Activated CD4-positive, alpha-beta memory T cell treated with anti-CD3 and anti-CD28 coated beads, Interleukin-2, amount 10 ng/mL, durations not matched to agents 7 days and 5 days (primary cell): ENCODE measurements around the gene ULK3. TPM values are rescaled to one million over a fixed set of nuclear protein-coding genes. Genes with fewer than 3 reads are reported as not detected.

Source experiments
- CTCF ChIA-PET: fragments of 350-600 bp; sonication (Branson Sonifier 250); formaldehyde crosslinking; loops from one replicate; lab custom pipeline; 2021; ENCODE audit warnings: antibody characterized with exemption, inconsistent platforms; lab: Charles Lee
- POLR2A ChIA-PET: fragments of 350-600 bp; sonication (Branson Sonifier 250); formaldehyde crosslinking; loops from one replicate; lab custom pipeline; 2021; ENCODE audit warnings: antibody characterized with exemption; lab: Charles Lee
- DNase-seq: peaks from one replicate; pipeline ENCODE4 v3.0.0-alpha.2; 2020
- H3K27ac Mint-ChIP-seq: one replicate; pipeline ENCODE4 v1.8.0; 2021; ENCODE audit warnings: mild to moderate bottlenecking, mixed read lengths
- H3K27me3 Mint-ChIP-seq: one replicate; pipeline ENCODE4 v1.8.0; 2021; ENCODE audit warnings: mixed read lengths
- H3K36me3 Mint-ChIP-seq: one replicate; pipeline ENCODE4 v1.8.0; 2021; ENCODE audit warnings: low read depth, mixed read lengths
- H3K4me1 Mint-ChIP-seq: one replicate; pipeline ENCODE4 v1.8.0; 2021; ENCODE audit warnings: mixed read lengths
- H3K4me3 Mint-ChIP-seq: one replicate; pipeline ENCODE4 v1.8.0; 2021; ENCODE audit warnings: mild to moderate bottlenecking, mixed read lengths
- H3K9me3 Mint-ChIP-seq: one replicate; pipeline ENCODE4 v1.8.0; 2021; ENCODE audit warnings: mixed read lengths
- total RNA-seq, 2 experiments: library from RNA; stranded (reverse); gene quantifications; one replicate each; pipeline ENCODE4 v1.2.3, GENCODE V29; 2021

Gene ULK3
- total RNA-seq, 2 experiments from 2014 or later: 74.9 to 84.2 TPM

DNA sequence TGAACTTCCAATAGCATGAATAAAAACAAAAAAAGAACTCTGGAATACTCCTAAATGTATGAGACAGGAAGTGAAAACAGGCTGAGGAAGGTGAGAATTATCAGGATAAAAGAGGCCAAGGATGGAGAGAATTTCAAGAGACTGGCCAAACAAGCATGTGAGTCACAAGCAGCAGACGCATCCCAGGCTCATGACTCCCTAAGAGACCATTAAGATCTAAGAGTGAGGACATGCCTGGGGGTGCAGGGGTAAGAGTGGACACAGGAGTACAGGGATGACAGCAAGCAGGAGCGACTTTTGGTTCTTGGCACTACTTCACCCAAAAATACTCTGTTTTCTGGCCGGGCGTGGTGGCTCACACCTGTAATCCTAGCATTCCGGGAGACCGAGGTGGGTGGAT lies 23.1 kb upstream of the ULK3 start:
- Mint-ChIP-seq H3K36me3 (peaks cover 57% of the 10 kb centered on the region), H3K27me3 (no peaks in the 10 kb centered on the region), H3K4me1 (peaks cover 82% of the 10 kb centered on the region), H3K9me3 (no peaks in the 10 kb centered on the region), H3K4me3 (no peak overlapping the region), H3K27ac (peak overlapping the region; percentile 63)
- no peak for DNase-seq
- POLR2A ChIA-PET: interaction anchor here (2.9 to 5.7 kb wide), 3 partner anchors 8 to 26 kb away, joined by 19 to 110 read pairs (median 66); partner anchors contain the start of genes MPI and ULK3
- CTCF ChIA-PET: interaction anchor here (0.6 to 1.2 kb wide), 2 partner anchors 35 to 36 kb away, joined by 4 to 7 read pairs; no protein-coding TSS in a partner anchor

DNA sequence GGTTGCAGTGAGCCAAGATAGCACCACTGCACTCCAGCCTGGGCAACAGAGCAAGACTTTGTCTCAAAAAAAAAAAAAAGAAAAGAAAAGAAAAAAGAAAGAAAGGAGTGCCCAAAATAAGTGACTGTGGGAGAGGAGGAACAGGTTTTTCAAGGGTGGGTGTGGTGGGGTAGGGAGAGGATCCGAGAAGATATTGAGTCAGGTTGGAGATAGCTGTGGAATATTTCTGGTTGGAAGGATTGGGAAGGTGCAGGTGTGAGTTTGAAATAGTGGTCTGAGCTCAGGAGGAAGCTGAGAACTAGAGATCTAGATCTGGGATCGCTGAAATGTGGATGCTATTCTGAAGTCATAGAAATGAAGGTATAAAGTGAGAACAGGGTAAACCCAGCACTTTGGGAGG lies 22.4 kb upstream of the ULK3 start:
- ChIA-PET CTCF (interaction anchor here (0.6 to 1.2 kb wide), 3 partner anchors 9 to 97 kb away, joined by 3 to 4 read pairs (median 3); no protein-coding TSS in a partner anchor), POLR2A (interaction anchor here (1.4 to 2.0 kb wide), 2 partner anchors 8 to 41 kb away, joined by 4 to 6 read pairs; partner anchors contain the start of genes FAM219B and SCAMP2)
- no peak overlapping the region for H3K4me3 Mint-ChIP-seq
- H3K4me1 Mint-ChIP-seq: peaks cover 74% of the 10 kb centered on the region
- H3K9me3 Mint-ChIP-seq: no peaks in the 10 kb centered on the region
- H3K27me3 Mint-ChIP-seq: no peaks in the 10 kb centered on the region
- peaks cover 51% of the 10 kb centered on the region for H3K36me3 Mint-ChIP-seq
- DNase-seq: no peak
- H3K27ac Mint-ChIP-seq: peak overlapping the region; percentile 69

DNA sequence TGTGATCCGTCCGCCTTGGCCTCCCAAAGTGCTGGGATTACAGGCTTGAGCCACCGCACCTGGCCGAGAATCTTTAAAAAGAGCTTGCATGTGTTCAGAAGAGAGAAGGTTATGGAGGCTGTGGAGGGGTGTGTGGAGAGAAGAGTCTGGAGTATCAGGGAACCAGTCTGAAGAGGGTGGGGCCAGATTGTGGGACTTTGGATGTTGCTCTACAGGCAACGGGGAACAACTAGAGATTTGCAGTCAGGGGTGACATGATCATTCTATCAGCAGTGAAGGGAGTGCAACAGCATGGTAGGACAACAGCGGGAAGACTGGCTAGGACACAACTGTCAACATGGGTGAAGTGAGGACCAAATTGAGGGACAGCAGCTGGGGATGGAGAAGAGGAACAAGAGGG lies 21.3 kb upstream of the ULK3 start:
- no peaks in the 10 kb centered on the region for H3K27me3 Mint-ChIP-seq
- peak overlapping the region; percentile 64 for H3K27ac Mint-ChIP-seq
- ChIA-PET CTCF (interaction anchor here (1.1 kb wide), 1 partner anchor 37 kb away, joined by 4 read pairs; no protein-coding TSS in a partner anchor), POLR2A (interaction anchor here (0.8 to 2.0 kb wide), 5 partner anchors 9 to 56 kb away, joined by 3 to 6 read pairs (median 3); partner anchors contain the start of genes FAM219B and SCAMP2)
- peaks cover 45% of the 10 kb centered on the region for H3K36me3 Mint-ChIP-seq
- H3K4me3 Mint-ChIP-seq: no peak overlapping the region
- peaks cover 69% of the 10 kb centered on the region for H3K4me1 Mint-ChIP-seq
- no peaks in the 10 kb centered on the region for H3K9me3 Mint-ChIP-seq
- DNase-seq: no peak

DNA sequence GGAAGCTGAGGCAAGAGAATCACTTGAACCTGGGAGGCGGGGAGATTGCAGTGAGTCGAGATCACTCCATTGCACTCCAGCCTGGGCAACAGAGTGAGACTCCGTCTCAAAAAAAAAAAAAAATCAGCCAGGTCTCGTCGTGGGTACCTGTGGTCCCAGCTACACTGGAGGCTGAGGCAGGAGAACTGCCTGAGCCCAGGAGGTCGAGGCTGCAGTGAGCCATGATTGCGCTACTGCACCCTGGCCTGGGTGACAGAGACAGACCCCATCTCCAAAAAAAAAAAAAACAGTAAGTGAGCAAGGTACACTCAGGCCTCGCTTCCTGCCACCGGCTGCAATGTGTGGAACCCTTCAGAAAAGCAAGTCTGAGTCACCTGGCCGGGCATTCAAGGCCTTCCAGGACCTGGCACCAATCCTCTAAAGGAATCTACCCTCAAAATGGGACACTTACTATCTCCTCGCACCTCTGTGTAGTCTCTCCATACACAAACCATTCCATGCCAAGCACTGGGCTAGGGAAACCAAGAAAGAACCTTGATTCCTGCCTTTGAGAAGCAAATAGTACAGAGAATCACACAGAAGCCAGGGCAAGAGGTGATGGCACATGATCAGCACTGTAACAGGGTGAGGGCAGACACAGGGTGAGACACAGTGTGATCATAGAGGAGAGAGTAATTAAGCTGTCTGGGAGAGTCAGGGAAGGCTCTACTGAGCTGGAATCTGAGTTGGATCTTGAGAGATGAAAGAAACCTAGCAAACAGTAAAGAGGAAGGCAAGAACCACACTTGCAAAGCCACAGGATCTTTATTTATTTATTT lies 20.5 kb upstream of the ULK3 start:
- Mint-ChIP-seq H3K36me3 (peaks cover 46% of the 10 kb centered on the region), H3K9me3 (no peaks in the 10 kb centered on the region), H3K4me1 (peaks cover 69% of the 10 kb centered on the region), H3K4me3 (no peak overlapping the region), H3K27me3 (no peaks in the 10 kb centered on the region), H3K27ac (peak overlapping the region; percentile 76)
- ChIA-PET CTCF (no interaction called here), POLR2A (interaction anchor here (0.9 to 2.0 kb wide), 3 partner anchors 10 to 34 kb away, joined by 3 to 6 read pairs (median 3); partner anchors contain the start of gene SCAMP2)
- DNase-seq: no peak

DNA sequence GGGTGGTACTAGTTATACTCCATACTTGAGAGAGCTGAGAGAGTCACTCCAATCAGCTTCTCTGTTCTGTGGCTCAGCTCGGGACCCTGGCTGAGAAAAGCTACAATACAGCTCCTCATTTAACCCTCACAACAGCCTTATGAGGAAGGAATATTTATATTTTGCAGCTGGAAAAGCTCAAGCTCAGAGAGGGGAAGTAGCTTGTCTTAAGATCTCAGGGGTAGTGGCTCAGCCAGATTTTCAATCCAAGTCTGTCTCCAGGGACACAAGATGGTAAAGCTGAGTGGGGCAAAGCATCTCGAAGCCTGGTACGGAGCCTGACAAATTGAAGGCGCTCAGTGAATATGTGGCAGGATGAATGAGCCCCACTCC lies 15.4 kb upstream of the ULK3 start:
- no peaks in the 10 kb centered on the region for H3K27me3 Mint-ChIP-seq
- H3K4me1 Mint-ChIP-seq: peaks cover 46% of the 10 kb centered on the region
- no peak for DNase-seq
- H3K4me3 Mint-ChIP-seq: no peak overlapping the region
- H3K9me3 Mint-ChIP-seq: no peaks in the 10 kb centered on the region
- H3K27ac Mint-ChIP-seq: peak overlapping the region; percentile 85
- CTCF ChIA-PET: interaction anchor here (0.9 to 5.8 kb wide), 9 partner anchors 12 to 226 kb away, joined by 3 to 37 read pairs (median 5); partner anchors contain the start of gene ULK3
- POLR2A ChIA-PET: interaction anchor here (0.9 to 6.9 kb wide), 7 partner anchors 9 to 49 kb away, joined by 3 to 52 read pairs (median 4); partner anchors contain the start of genes FAM219B and SCAMP2
- H3K36me3 Mint-ChIP-seq: peaks cover 15% of the 10 kb centered on the region

DNA sequence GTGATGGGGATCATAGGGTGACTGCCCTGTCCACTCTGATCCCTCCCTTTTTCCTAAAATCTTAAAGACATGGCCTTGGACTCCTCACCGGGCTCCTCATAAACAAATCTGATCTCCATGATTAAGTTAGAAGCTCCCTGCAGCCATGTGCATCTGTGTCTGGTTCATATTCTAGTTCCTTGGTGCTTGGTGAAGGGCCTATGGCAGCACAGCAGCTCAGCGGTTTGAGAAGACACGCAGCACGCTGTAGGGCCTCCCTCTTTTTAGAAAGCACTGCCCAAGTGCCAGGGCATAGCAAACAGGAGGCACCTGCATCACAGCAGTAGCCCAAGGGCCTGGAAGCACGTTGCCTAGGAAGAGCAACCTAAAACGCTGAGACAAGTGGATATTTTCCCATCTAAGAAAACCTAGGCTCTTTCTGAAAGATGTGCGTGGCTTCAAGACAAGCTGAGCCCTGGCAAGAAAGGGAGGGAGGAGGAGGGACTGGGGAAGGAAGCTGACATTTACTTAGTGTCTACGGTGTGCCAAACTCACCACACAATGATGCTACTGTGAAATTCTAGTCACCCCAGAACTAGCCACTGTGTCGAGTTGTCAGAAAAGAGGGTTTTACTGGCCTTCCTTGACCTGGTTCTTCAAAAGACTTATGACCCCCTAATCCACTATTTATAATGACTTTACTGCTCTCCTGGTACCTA lies 14.9 kb upstream of the ULK3 start:
- POLR2A ChIA-PET: interaction anchor here (0.9 to 6.9 kb wide), 6 partner anchors 9 to 50 kb away, joined by 3 to 52 read pairs (median 4); partner anchors contain the start of gene SCAMP2
- Mint-ChIP-seq H3K36me3 (peaks cover 21% of the 10 kb centered on the region), H3K27ac (peak overlapping the region; percentile 85), H3K4me1 (peaks cover 42% of the 10 kb centered on the region), H3K9me3 (no peaks in the 10 kb centered on the region), H3K4me3 (no peak overlapping the region), H3K27me3 (no peaks in the 10 kb centered on the region)
- CTCF ChIA-PET: interaction anchor here (0.6 to 5.8 kb wide), 10 partner anchors 12 to 225 kb away, joined by 3 to 37 read pairs (median 5); partner anchors contain the start of gene ULK3
- DNase-seq: no peak

DNA sequence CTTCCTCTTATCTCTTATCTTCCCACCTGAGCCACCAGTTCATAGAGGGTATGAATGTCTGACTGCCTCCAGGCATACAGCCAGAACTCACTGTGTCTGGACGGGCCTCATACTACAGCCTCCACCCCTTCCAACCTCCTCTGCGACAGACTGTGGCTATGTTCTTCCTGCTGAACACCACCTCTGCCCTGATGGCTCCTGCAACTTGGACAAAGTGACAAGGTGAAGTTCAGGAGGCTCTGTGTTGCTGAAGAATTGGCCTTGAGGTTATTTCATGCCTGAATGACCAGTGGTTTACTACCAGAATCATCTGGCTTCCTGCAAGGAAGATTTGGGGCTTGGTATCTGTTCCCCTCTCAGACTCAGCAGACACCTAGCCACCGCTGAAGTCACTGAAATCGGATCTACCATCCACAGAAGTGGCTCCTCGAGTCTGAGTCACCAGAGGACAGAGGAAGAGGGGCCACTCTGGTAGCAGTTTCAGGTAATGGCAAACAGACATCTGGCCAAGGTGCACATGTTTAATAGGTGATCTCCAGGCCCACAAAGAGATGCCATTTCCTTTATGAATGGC lies 14.2 kb upstream of the ULK3 start:
- ChIA-PET POLR2A (interaction anchor here (0.6 to 6.9 kb wide), 8 partner anchors 8 to 69 kb away, joined by 3 to 52 read pairs (median 3); partner anchors contain the start of gene SCAMP2), CTCF (interaction anchor here (0.6 to 5.8 kb wide), 7 partner anchors 13 to 225 kb away, joined by 3 to 37 read pairs (median 3); no protein-coding TSS in a partner anchor)
- Mint-ChIP-seq H3K36me3 (peaks cover 26% of the 10 kb centered on the region), H3K4me3 (no peak overlapping the region), H3K9me3 (no peaks in the 10 kb centered on the region), H3K4me1 (peaks cover 40% of the 10 kb centered on the region), H3K27ac (peak overlapping the region; percentile 85), H3K27me3 (no peaks in the 10 kb centered on the region)
- DNase-seq: no peak

DNA sequence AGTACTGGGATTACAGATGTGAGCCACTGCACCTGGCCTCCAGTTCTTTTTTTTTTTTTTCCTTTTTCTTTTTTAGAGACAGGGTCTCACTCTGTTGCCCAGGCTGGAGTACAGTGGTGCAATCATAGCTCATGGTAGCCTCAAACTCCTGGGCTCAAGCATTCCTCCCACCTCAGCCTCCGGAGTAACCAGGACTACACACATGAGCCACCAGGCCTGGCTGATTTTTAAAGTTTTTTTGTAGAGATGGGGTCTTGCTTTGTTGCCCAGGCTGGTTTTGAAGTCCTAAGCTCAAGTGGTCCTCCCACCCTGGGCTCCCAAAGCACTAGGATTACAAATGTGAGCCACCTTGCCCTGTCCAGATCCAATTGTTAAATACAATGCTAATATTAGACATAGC lies 13.6 kb upstream of the ULK3 start:
- peaks cover 29% of the 10 kb centered on the region for H3K36me3 Mint-ChIP-seq
- H3K9me3 Mint-ChIP-seq: no peaks in the 10 kb centered on the region
- no peak overlapping the region for H3K4me3 Mint-ChIP-seq
- CTCF ChIA-PET: interaction anchor here (0.6 to 5.8 kb wide), 7 partner anchors 9 to 224 kb away, joined by 3 to 37 read pairs (median 3); no protein-coding TSS in a partner anchor
- H3K4me1 Mint-ChIP-seq: peaks cover 40% of the 10 kb centered on the region
- POLR2A ChIA-PET: interaction anchor here (0.6 to 6.9 kb wide), 8 partner anchors 11 to 68 kb away, joined by 3 to 52 read pairs (median 3); partner anchors contain the start of genes MPI and SCAMP2
- no peak overlapping the region for H3K27ac Mint-ChIP-seq
- DNase-seq: no peak
- H3K27me3 Mint-ChIP-seq: no peaks in the 10 kb centered on the region

DNA sequence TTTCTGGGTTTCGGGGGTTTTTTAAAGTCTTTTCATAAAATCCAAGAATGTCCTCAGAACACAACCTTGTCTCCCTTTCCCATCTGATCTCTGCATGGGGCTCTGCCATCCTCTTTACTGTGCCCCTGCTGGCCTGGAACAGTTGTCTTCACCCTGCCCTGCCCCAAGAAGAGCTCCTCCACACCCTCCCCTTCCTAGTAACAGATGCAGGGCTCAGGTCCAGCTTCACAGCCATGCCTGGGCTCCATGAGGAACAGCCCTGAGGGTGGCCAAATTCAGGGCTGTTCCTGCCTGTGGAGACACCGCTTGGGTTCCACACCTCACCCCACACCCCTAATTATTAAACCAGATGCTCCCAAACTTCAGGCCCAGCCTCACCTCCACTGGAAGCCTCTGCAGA lies 12.9 kb upstream of the ULK3 start:
- no peak for DNase-seq
- POLR2A ChIA-PET: interaction anchor here (0.6 to 6.9 kb wide), 4 partner anchors 16 to 52 kb away, joined by 3 to 52 read pairs (median 4); partner anchors contain the start of genes MPI and SCAMP2
- Mint-ChIP-seq H3K4me3 (no peak overlapping the region), H3K9me3 (no peaks in the 10 kb centered on the region), H3K27ac (peak overlapping the region; percentile 65), H3K36me3 (peaks cover 35% of the 10 kb centered on the region), H3K4me1 (peaks cover 38% of the 10 kb centered on the region), H3K27me3 (no peaks in the 10 kb centered on the region)
- CTCF ChIA-PET: interaction anchor here (0.6 to 5.8 kb wide), 6 partner anchors 9 to 85 kb away, joined by 3 to 37 read pairs (median 3); no protein-coding TSS in a partner anchor

DNA sequence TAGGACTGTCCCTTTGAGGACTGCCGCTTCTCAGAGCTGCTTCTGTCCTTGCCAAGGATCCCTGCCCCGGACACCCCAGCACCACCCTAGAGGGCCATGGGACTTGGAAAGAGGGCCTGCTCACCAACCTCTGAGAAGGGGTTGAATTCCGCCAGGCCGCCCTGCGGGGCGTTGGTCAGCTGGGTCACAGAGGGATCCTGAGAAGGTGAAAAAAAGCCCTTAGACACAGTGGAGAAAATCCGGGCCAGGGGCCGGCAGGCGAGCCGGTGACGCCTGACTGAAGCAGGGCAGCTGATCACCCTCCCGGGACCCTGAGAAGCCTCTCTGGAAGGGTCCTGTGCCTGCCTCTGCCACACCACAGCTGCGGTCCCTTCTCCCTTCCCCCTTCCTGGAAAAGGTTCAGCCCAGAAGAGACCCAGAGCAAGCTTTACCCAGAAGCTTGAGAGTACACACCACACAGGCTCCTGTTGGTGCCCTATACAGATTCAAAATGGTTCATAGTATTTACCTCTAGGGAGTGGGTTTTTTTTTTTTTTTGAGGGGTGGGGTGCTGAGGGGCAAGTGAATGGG lies 11.6 kb upstream of the ULK3 start:
- no peak overlapping the region for H3K27ac Mint-ChIP-seq
- no peaks in the 10 kb centered on the region for H3K27me3 Mint-ChIP-seq
- H3K36me3 Mint-ChIP-seq: peaks cover 40% of the 10 kb centered on the region
- no peak for DNase-seq
- POLR2A ChIA-PET: interaction anchor here (1.1 to 6.9 kb wide), 3 partner anchors 10 to 35 kb away, joined by 3 to 52 read pairs (median 5); partner anchors contain the start of genes MPI and SCAMP2
- H3K4me1 Mint-ChIP-seq: peaks cover 34% of the 10 kb centered on the region
- CTCF ChIA-PET: interaction anchor here (5.8 kb wide), 1 partner anchor 47 kb away, joined by 37 read pairs; no protein-coding TSS in a partner anchor
- H3K4me3 Mint-ChIP-seq: no peak overlapping the region
- H3K9me3 Mint-ChIP-seq: no peaks in the 10 kb centered on the region

DNA sequence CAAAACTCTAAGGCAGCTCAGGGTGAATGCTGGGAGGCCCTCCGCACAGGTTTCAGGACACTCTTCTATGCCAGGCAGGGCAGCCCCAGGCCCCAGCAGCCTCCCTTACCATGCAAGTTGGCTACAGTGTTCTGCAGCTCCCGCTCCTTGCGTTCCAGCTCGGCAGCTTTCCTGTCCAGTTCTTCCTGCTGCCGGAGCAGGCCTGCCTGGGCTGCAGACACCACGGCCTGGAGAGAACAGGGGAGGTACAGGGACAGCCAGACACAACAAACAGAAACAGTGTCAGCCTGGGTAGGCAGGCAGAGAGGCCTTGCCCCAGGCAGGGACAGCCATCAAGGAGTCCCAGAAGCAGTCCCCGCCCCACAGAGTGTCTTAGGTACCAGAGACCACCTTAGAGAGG lies 9.0 kb upstream of the ULK3 start:
- ChIA-PET CTCF (no interaction called here), POLR2A (interaction anchor here (1.3 to 1.4 kb wide), 2 partner anchors 9 to 54 kb away, joined by 3 to 4 read pairs; partner anchors contain the start of genes FAM219B and ULK3)
- no peaks in the 10 kb centered on the region for H3K9me3 Mint-ChIP-seq
- peaks cover 52% of the 10 kb centered on the region for H3K36me3 Mint-ChIP-seq
- H3K27me3 Mint-ChIP-seq: no peaks in the 10 kb centered on the region
- no peak overlapping the region for H3K27ac Mint-ChIP-seq
- peaks cover 20% of the 10 kb centered on the region for H3K4me1 Mint-ChIP-seq
- no peak overlapping the region for H3K4me3 Mint-ChIP-seq
- DNase-seq: no peak
